Activated CD8-positive, alpha-beta memory T cell treated with anti-CD3 and anti-CD28 coated beads for 36 hours (primary cell): ENCODE data around the gene SLIT1. TPM values are rescaled to one million over a fixed set of nuclear protein-coding genes. Genes with fewer than 3 reads are reported as not detected.

Source experiments
- CTCF ChIA-PET: fragments of 350-600 bp; sonication (Branson Sonifier 250); formaldehyde crosslinking; loops from one replicate; lab custom pipeline; 2021; ENCODE audit warnings: antibody characterized with exemption; lab: Charles Lee
- POLR2A ChIA-PET: fragments of 350-600 bp; sonication (Branson Sonifier 250); formaldehyde crosslinking; loops from one replicate; lab custom pipeline; 2021; ENCODE audit warnings: antibody characterized with exemption; lab: Charles Lee
- total RNA-seq, 2 experiments: library from RNA; stranded (reverse); gene quantifications; one replicate each; pipeline ENCODE4 v1.2.3, GENCODE V29; 2021

Gene SLIT1
- total RNA-seq, 2 experiments from 2014 or later: 0.17 to 0.19 TPM

DNA sequence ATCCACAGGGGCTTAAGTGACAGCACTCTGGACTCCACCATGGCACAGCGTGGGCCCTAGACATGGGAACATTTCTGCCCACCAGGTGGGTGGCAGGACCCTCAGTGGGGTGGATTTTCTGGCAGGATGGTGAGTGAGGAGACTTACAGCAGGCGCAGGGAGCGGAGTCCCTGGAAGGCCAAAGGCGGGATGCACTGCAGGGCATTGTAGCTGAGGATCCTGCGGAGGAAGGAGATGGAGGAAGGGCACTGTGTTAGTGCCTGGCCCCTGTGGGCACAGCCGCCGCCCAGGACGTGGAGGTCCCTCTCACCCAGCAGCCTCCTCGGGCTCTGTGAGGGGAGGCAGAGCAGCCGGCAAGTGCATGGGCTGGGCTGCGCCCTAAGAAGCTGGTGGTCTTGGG, 154.3 kb downstream of the SLIT1 start:
- POLR2A ChIA-PET: no interaction called here
- CTCF ChIA-PET: no interaction called here

DNA sequence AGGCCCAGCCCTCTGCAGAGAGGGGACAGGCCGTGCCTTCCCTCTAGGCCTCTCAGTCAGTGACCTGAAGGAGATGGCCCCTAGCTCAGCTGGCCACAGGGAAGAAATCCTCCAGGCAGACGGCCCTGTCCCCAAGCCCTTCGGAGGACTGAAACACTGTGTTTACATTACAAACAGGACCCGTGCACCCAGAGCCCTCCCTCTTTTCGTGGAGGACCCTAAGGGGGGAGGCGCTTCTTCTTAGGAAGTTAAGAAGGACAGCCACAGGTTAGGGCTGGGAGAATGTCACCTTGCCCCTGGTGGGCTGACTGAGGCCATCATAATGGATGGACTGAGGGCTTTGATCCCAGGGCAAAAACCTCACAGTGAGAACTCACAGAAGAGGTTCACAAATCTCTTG, 154.9 kb downstream of the SLIT1 start:
- POLR2A ChIA-PET: no interaction called here
- CTCF ChIA-PET: no interaction called here

DNA sequence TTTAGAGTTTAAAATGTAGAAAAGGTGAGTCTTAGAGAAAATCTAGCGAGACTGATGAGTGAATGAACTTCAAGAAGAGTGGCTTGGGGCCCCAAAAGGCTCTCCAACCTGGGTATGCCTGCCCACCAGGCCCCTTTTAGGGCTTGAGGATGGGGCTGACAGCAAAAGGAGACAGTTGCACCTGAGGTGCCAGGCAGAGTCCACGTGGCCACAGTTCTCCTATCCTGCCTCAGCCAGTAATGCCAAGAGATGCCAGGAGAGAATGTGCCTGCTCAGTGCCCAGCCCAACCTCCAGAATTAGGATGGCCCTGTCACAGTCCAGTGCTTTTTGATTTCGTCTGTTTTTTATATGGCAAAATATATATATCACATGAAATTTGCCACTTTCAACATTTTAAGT, 156.5 kb downstream of the SLIT1 start:
- CTCF ChIA-PET: no interaction called here
- POLR2A ChIA-PET: no interaction called here

DNA sequence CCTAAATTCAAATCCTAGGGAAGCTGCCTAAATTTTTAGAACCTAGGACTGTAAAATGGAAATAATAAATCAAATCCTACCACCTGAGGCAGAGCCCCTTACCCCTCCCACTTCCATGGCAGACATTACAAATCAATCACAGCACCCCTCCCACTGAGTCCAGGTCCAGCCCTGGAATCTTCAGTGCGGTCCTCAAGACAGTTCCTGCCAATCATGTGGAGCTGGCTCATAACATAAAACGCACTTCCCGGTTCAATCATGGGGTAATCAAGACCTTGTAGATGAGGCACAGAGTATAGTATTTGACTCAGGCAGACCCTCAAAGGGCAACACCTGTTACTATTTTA, 157.0 kb downstream of the SLIT1 start:
- POLR2A ChIA-PET: no interaction called here
- CTCF ChIA-PET: interaction anchor here (1.7 kb wide), 1 partner anchor 8 kb away, joined by 11 read pairs; no protein-coding TSS in a partner anchor

DNA sequence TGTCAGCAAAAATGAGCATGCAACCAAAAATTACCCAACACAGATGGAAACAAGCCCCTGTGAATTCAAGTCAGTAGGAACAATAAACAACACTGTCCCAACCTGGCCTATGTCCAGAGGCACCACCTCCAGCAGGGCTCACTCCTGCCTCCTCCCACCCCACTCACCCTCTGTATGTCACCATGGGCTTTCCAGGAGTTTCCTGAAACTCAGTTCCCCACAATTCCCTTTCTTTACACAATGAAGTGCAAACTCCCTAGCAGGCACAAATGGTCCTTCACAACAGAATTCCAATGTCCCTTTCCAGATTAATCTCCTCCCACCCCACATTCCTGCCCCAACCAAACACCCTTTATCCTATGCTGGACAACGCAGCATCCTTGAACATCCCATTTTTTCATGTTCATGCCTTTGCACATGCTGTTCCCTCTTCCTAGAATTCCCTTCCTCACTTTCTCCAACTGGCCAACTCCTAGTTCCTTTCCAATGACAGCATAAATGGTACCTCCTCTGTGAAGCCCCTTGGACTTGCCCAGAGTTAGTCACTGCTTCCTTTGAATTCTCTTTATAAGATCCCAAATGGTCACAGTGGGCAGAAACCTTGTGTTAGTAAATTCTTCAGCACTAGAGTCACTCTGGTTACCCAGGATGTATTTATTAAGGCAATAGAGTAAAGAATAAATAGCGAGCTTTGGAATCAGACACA, 157.5 kb downstream of the SLIT1 start:
- CTCF ChIA-PET: interaction anchor here (1.7 kb wide), 1 partner anchor 9 kb away, joined by 11 read pairs; no protein-coding TSS in a partner anchor
- POLR2A ChIA-PET: no interaction called here

DNA sequence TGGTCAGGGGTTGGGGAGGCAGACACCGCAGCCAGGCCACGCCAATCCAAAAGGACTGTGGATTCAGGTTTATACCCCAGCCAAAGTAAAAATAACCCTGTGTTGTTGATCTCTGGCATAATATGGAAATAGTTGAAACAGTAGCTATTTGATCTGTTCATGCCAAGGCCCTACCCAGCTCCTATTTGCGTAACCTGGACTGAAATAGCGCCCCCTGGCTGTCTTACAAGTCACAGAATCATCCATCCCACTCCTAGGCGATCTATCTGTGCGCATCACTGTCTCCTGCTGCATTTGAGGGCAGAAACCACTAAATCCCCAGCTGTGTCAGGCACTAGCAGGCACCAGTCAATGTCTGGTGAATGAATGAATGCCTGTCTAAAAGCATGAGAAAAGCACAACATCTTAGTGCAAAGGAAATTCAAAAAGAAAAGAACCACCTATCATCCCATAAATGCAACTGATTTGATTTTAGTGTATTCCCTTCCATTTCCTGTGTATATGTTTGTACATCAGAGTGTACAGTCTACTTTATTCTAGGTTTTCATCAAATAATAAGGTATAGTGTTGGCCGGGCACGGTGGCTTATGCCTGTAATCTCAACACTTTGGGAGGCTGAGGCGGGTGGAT, 160.0 kb downstream of the SLIT1 start:
- CTCF ChIA-PET: interaction anchor here (0.6 to 2.0 kb wide), 27 partner anchors 9 to 386 kb away, joined by 3 to 15 read pairs (median 4); no protein-coding TSS in a partner anchor
- POLR2A ChIA-PET: interaction anchor here (0.6 kb wide), 1 partner anchor 266 kb away, joined by 3 read pairs; no protein-coding TSS in a partner anchor

DNA sequence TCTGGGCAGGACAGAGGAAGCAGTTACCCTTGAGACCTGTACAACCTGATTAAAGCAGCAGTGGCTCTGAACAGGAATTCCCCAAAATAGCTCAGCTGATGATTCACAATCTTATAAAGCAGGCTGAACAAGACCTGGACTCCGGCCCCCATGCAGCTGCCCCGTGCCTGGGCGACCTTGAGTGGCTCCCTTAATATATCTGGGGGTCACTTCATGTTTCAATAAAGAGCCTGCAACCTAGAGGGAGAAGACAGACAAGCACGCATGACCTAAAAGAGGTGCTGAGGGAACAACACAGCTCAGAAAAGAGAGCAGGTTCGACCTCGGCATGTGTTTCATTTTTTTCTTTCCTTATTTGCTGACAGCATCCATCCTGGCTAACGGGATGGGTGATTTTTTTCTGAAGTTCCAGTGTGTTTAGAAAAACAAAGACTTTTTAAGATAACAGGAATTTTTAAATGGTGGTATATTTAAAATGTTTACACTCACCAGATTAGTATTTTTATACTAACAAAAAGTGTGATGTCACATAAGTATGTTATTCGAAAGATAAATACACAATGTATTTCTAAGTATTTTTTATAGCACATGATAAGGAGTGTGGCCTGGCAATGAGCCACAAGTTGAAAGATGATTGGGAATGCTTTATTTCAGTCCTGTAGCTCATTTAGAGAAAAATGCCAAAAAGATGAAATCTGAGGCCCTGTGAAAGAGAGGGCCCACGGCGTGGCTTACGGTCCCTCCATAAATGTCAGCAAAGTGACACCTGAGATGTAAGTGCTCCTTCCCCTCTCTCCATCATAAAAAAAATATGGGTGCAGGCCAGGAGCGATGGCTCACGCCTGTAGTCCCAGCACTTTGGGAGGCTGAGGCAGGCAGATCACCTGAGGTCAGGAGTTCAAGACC, 161.3 kb downstream of the SLIT1 start:
- CTCF ChIA-PET: interaction anchor here (0.6 to 2.0 kb wide), 15 partner anchors 8 to 383 kb away, joined by 3 to 15 read pairs (median 4); no protein-coding TSS in a partner anchor
- POLR2A ChIA-PET: no interaction called here

DNA sequence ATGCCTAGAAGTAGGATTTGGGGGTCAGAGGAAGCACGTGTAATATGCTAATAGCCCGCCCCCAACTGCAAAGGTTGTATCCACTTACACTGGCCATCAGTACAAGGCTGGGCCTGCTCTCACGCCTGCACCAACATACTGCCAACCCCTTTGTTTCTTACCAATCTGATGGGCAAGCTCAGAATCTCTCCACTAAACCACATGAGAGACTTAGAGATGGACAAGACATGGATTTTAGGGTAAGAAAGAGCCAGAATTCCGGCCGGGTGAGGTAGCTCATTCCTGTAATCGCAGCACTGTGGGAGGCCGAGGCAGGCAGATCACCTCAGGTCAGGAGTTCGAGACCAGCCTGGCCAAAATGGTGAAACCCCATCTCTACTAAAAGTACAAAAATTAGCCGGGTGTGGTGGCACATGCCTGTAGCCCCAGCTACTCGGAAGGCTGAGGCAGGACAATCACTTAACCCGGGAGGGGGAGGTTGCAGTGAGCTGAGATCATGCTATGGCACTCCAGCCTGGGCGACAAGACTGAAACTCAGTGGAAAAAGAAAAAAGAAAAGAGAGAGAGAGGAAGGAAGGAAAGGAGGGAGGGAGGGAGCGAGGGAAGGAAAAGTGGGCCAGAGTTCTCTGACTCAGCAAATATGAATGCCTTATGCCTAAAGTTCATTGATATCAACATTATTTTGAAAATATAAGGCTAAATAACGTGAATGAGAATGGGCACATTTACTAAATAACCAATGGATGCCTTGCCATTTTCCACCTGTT, 162.2 kb downstream of the SLIT1 start:
- ChIA-PET CTCF (interaction anchor here (0.8 kb wide), 1 partner anchor 9 kb away, joined by 3 read pairs; no protein-coding TSS in a partner anchor), POLR2A (no interaction called here)

DNA sequence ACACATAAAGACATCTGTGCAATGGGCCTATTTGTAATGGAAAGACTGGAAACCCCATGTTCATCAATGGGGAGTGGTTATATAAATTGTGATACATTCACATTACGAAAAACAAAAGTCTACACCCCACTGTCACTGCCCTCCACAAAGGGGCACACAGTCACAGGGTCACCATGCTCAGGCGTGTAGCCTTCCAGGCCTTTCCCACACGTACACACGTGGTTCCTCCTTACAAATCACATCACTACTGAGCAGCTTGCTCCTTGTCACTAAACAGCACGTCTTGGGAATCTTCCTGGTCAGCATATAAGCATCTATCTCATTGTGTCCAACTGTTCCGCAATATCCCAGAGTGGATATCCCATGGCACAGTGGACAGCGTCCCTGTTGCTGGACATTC, 163.1 kb downstream of the SLIT1 start:
- POLR2A ChIA-PET: no interaction called here

DNA sequence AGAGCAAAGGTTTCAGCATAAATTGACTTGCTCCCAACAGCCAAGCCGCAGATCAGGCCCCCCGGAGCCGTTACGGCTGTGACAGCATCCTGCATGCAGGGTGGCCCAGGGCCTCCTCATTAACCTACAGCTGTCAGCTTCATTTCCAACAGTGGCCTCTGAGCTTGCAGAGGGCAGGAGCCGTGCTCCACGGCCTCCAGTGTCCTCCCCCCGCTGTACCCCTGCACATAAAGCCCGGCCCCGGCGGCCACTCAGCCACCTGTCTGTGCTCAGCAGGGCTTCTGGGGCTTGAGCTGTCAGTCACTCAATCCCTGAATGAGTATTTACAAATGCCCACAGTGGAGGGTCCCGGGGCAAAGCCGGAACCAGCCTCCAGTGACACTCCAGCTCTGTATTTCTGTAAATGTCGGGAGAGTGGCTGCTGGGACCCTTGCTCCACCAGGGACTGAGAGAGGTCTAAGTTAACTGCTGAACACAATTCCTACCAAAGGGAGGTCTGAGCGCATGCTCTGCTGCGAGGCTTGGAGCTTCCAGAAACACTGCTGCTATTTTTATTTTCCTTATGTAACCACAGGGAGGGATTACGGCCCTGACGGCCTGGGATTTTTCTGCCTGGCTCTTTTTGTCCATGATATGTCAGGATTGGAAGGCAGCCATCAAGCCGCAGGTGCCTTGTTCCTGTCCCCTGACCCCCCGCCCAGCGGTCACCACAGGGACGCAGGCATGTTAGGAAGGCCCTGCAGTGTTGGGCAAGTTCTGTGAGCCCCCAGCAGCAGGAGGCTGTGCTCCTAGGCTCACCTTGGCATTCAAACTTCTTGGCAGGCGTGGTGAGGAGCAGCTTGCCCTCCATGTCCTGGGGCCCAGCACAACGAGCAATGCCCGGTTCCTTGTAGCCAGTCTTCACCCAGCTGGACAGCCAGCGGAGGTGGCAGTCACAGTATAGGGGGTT, 165.0 kb downstream of the SLIT1 start:
- POLR2A ChIA-PET: no interaction called here
- CTCF ChIA-PET: interaction anchor here (0.6 kb wide), 1 partner anchor 13 kb away, joined by 3 read pairs; no protein-coding TSS in a partner anchor

More for the DNA sequence above, 163.1 kb downstream of the SLIT1 start:
- CTCF ChIA-PET: no interaction called here

DNA sequence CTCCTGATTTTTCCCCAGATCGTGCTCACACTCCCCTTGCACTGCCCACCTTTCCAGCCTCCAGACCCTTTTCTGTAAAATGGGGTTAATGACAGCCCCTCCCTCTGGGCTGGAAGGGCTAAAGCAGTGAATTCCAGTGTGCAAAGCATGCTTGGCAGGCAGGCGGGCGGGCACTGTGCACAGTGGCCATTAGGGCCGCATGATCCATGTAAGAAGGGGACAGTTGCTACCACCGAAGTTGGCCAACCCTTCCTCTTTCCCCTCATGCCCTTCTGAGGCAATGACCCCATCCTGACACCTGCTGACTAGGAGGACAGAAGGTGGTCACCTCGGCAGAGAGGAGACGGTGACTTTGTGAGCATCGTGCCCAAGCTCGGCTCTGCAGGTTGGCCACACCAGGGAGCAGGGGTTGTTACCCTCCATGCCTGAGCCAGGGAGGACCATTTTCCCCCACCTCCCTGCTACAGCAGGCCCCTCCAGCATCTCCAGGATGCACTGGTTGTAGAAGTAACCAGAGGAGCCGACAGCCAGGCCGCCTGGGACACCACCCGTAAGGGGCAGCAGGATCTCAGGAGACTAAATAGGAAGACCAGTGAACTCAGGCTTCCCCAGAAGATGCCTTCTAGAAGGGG, 166.4 kb downstream of the SLIT1 start:
- ChIA-PET POLR2A (no interaction called here), CTCF (no interaction called here)

DNA sequence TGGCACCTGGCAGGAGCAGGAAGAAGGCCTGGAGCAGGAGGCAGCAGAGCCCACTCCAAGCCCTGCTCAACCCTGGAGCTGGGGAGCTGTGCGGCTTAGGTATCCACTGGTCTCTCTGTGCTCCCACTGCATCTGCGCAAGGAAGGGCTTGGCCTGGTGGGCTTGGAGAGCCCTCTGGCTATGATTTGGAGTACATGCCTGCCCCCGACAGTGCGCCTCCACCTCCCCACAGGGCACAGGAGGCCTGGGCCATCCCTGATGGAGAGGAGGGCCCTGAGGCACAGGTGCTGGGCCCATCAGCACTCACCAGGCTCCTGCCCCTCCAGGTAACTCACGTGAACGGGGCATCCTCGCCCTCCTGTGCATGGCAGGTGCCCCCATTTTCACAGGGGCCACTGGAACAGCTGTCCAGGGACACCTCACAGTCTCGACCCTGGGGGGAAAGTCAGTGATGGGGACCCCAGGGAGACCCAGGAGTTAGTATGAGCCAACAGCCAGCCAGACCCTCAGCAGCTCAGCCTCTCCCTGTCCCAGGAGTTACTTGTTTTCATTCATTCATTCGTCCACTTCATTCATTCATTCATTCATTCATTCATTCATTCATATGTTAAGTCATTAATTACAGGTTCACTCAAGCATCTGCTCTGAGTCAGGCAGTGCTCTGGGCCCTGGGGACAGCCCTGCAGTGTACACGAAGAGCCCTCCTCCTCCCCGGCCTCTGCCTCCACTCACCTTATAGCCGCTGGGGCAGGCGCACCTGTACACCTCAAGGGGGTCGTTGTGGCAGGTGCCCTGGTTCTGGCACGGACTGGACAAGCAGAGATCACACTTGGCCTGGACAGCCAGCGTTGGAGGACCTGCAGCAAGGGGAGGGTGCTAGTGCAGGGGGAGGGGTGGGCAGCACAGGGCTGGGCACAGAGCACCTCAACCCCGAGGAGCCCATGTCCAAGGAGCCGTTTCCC, 167.2 kb downstream of the SLIT1 start:
- CTCF ChIA-PET: interaction anchor here (0.7 kb wide), 1 partner anchor 910 kb away, joined by 3 read pairs; no protein-coding TSS in a partner anchor
- POLR2A ChIA-PET: no interaction called here

DNA sequence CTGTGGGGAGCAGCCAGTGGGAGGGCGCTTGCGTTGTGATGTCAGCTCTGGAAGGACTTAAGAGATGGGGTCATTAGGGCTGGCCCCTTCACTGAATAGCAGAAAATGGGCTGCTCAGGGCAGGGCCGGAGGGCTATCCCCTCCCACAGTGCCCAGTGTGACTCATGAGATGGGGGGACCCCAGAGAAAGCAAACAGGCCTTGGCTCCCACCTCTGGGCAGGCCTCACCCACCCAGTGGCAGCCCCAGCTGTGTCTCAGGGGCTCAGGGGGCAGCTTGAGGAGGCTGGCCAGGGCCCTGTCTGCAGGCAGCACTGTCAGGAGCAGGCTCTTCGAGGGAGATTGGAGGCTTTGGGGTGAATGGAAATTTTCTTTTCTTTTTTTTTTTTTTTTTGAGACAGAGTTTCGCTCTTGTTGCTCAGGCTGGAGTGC, 168.3 kb downstream of the SLIT1 start:
- ChIA-PET POLR2A (no interaction called here), CTCF (interaction anchor here (0.7 to 1.8 kb wide), 4 partner anchors 8 to 909 kb away, joined by 3 to 7 read pairs (median 5); no protein-coding TSS in a partner anchor)

DNA sequence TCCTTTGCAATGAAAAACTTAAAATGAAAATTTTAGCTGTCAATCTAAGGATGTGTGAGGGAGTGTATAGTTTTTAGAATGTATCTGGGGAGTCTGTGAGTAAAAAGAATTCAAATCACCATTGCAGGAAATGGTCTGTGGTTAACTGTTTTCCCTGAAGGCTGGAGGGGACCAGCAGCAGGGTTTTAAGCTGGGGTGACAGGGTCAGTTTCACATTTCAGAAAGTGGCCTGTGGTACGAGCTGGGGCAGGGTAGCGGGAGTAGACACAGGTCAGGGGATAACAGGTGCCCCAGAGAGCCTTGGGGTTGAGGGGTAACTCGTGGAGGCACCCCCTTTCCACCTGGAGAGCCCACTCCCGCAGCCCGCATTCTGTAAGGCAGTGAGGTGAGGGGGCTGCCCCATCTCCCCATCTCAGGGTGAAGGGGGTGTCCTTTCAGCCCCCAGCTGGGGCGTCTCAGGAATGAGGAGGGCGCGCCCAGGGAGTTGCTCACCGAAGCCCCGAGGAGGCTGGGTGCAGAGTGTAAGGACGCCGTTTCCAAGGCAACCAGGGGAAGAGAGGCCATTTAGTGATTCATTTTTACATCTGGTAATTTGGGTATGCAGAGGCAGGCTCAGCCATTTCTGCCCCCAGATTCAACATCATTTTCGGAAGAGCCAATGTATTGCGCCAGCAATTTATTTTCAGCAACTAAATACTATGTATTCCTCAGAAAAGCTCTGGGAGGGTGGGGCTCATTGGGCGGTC, 168.9 kb downstream of the SLIT1 start:
- POLR2A ChIA-PET: no interaction called here
- CTCF ChIA-PET: interaction anchor here (1.2 to 1.8 kb wide), 3 partner anchors 9 to 26 kb away, joined by 5 to 7 read pairs (median 5); no protein-coding TSS in a partner anchor

DNA sequence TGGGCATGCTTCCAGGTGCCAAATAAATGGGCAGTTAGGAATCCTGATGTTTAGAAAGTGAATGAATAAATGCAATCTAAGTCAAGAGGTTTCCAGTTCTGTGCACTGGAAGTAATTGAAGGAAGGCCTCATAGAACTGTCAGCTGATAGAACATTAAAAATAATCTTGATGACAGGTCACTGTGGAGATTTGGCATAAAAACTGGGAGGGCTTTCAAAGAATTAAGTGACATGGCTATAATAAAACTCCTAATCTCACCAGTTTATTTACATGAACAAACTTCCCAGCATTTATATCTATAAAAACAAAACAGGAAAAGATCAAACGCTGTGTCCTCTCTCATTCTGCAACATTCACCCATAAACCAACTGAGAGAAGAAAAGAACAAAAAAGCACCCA, 170.5 kb downstream of the SLIT1 start:
- ChIA-PET CTCF (interaction anchor here (1.2 kb wide), 2 partner anchors 10 to 37 kb away, joined by 3 to 5 read pairs; no protein-coding TSS in a partner anchor), POLR2A (no interaction called here)
